Measurements from ENCODE around the gene ARMH3. TPM values are rescaled to one million over a fixed set of nuclear protein-coding genes. Genes with fewer than 3 reads are reported as not detected.

The ARMH3 gene
- total RNA-seq, 2 donors from 2014 or later: 36.5 to 39.3 TPM

GRCh38 chr10:101959346-101959916 is 96.5 kb downstream of the ARMH3 start:
- no peaks in the 10 kb centered on the region for H3K27me3 Mint-ChIP-seq
- H3K36me3 Mint-ChIP-seq: peaks cover 12% of the 10 kb centered on the region
- H3K27ac Mint-ChIP-seq: no peak overlapping the region
- H3K9me3 Mint-ChIP-seq: no peaks in the 10 kb centered on the region
- ATAC-seq: no peak
- no peak overlapping the region for H3K4me3 Mint-ChIP-seq
- no peak for DNase-seq (ENCODE audit: low spot score)
- H3K4me1 Mint-ChIP-seq (ENCODE audit: low read depth in 2 of 2): no peaks in the 10 kb centered on the region

GRCh38 chr10:101958691-101959090 is 97.3 kb downstream of the ARMH3 start:
- Mint-ChIP-seq H3K4me3 (no peak overlapping the region), H3K36me3 (peaks cover 16% of the 10 kb centered on the region), H3K9me3 (no peaks in the 10 kb centered on the region), H3K4me1 (ENCODE audit: low read depth in 2 of 2) (no peaks in the 10 kb centered on the region), H3K27me3 (no peaks in the 10 kb centered on the region), H3K27ac (no peak overlapping the region)
- DNase-seq (ENCODE audit: low spot score): no peak
- ATAC-seq: no peak

- DNase-seq (ENCODE audit: low spot score) (no peak), ATAC-seq (no peak)
- Mint-ChIP-seq H3K27ac (no peak overlapping the region), H3K4me3 (no peak overlapping the region), H3K36me3 (peaks cover 16% of the 10 kb centered on the region), H3K9me3 (no peaks in the 10 kb centered on the region), H3K27me3 (no peaks in the 10 kb centered on the region), H3K4me1 (ENCODE audit: low read depth in 2 of 2) (no peaks in the 10 kb centered on the region)
Observed at GRCh38 chr10:101956898-101957297, 99.1 kb downstream of the ARMH3 start.

GRCh38 chr10:101956117-101956516 is 99.9 kb downstream of the ARMH3 start:
- Mint-ChIP-seq H3K4me3 (no peak overlapping the region), H3K9me3 (no peaks in the 10 kb centered on the region), H3K27me3 (no peaks in the 10 kb centered on the region), H3K36me3 (peaks cover 16% of the 10 kb centered on the region), H3K4me1 (ENCODE audit: low read depth in 2 of 2) (no peaks in the 10 kb centered on the region), H3K27ac (no peak overlapping the region)
- ATAC-seq (no peak), DNase-seq (ENCODE audit: low spot score) (no peak)

GRCh38 chr10:101952191-101952590 is 103.8 kb downstream of the ARMH3 start:
- H3K4me3 Mint-ChIP-seq: no peak overlapping the region
- H3K9me3 Mint-ChIP-seq: peaks cover 3% of the 10 kb centered on the region
- no peaks in the 10 kb centered on the region for H3K27me3 Mint-ChIP-seq
- no peak for ATAC-seq
- H3K4me1 Mint-ChIP-seq (ENCODE audit: low read depth in 2 of 2): peaks cover 0 to 11% of the 10 kb centered on the region in 2 donors
- no peak for DNase-seq (ENCODE audit: low spot score)
- no peak overlapping the region for H3K27ac Mint-ChIP-seq
- peaks cover 34% of the 10 kb centered on the region for H3K36me3 Mint-ChIP-seq

GRCh38 chr10:101950213-101950612 is 105.8 kb downstream of the ARMH3 start:
- no peak for ATAC-seq

GRCh38 chr10:101941871-101942270 is 114.1 kb downstream of the ARMH3 start:
- no peaks in the 10 kb centered on the region for H3K9me3 Mint-ChIP-seq
- no peak overlapping the region for H3K27ac Mint-ChIP-seq
- H3K27me3 Mint-ChIP-seq: no peaks in the 10 kb centered on the region
- H3K4me1 Mint-ChIP-seq (ENCODE audit: low read depth in 2 of 2): peaks cover 2 to 6% of the 10 kb centered on the region in 2 donors
- no peak overlapping the region for H3K4me3 Mint-ChIP-seq
- ATAC-seq (no peak), DNase-seq (ENCODE audit: low spot score) (no peak)
- peaks cover 17% of the 10 kb centered on the region for H3K36me3 Mint-ChIP-seq

More at GRCh38 chr10:101950213-101950612, 105.8 kb downstream of the ARMH3 start:
- H3K4me1 Mint-ChIP-seq (ENCODE audit: low read depth in 2 of 2): peaks cover 0 to 14% of the 10 kb centered on the region in 2 donors
- no peak for DNase-seq (ENCODE audit: low spot score)
- peaks cover 29% of the 10 kb centered on the region for H3K36me3 Mint-ChIP-seq
- H3K9me3 Mint-ChIP-seq: peaks cover 3% of the 10 kb centered on the region
- H3K4me3 Mint-ChIP-seq: no peak overlapping the region
- H3K27ac Mint-ChIP-seq: no peak overlapping the region
- H3K27me3 Mint-ChIP-seq: no peaks in the 10 kb centered on the region

- Mint-ChIP-seq H3K27me3 (no peaks in the 10 kb centered on the region), H3K9me3 (no peaks in the 10 kb centered on the region), H3K27ac (no peak overlapping the region), H3K4me3 (no peak overlapping the region), H3K4me1 (ENCODE audit: low read depth in 2 of 2) (peaks cover 0 to 6% of the 10 kb centered on the region in 2 donors), H3K36me3 (peaks cover 17% of the 10 kb centered on the region)
- ATAC-seq: no peak
- DNase-seq (ENCODE audit: low spot score): no peak
Observed at GRCh38 chr10:101940916-101941315, 115.1 kb downstream of the ARMH3 start.

- Mint-ChIP-seq H3K27me3 (no peaks in the 10 kb centered on the region), H3K9me3 (no peaks in the 10 kb centered on the region), H3K4me3 (no peak overlapping the region), H3K4me1 (ENCODE audit: low read depth in 2 of 2) (peaks cover 0 to 6% of the 10 kb centered on the region in 2 donors), H3K36me3 (peaks cover 17% of the 10 kb centered on the region), H3K27ac (no peak overlapping the region)
- ATAC-seq (no peak), DNase-seq (ENCODE audit: low spot score) (no peak)
Observed at GRCh38 chr10:101939729-101940128, 116.2 kb downstream of the ARMH3 start.

GRCh38 chr10:101939008-101939648 is 116.8 kb downstream of the ARMH3 start:
- ATAC-seq: no peak

GRCh38 chr10:101938305-101939007 is 117.5 kb downstream of the ARMH3 start:
- Mint-ChIP-seq H3K27ac (no peak overlapping the region), H3K9me3 (no peaks in the 10 kb centered on the region), H3K4me3 (no peak overlapping the region), H3K27me3 (no peaks in the 10 kb centered on the region), H3K36me3 (peaks cover 16% of the 10 kb centered on the region), H3K4me1 (ENCODE audit: low read depth in 2 of 2) (peaks cover 0 to 11% of the 10 kb centered on the region in 2 donors)
- no peak for DNase-seq (ENCODE audit: low spot score)
- ATAC-seq: no peak

More at GRCh38 chr10:101939008-101939648, 116.8 kb downstream of the ARMH3 start:
- peaks cover 17% of the 10 kb centered on the region for H3K36me3 Mint-ChIP-seq
- H3K4me3 Mint-ChIP-seq: no peak overlapping the region
- H3K4me1 Mint-ChIP-seq (ENCODE audit: low read depth in 2 of 2): peaks cover 0 to 8% of the 10 kb centered on the region in 2 donors
- no peaks in the 10 kb centered on the region for H3K9me3 Mint-ChIP-seq
- DNase-seq (ENCODE audit: low spot score): no peak
- H3K27ac Mint-ChIP-seq: no peak overlapping the region
- H3K27me3 Mint-ChIP-seq: no peaks in the 10 kb centered on the region

GRCh38 chr10:101935431-101935830 is 120.5 kb downstream of the ARMH3 start:
- Mint-ChIP-seq H3K36me3 (peaks cover 17% of the 10 kb centered on the region), H3K4me1 (ENCODE audit: low read depth in 2 of 2) (peaks cover 12 to 24% of the 10 kb centered on the region in 2 donors), H3K27ac (peak overlapping the region in 1 of 2 donors; percentile 44), H3K9me3 (no peaks in the 10 kb centered on the region), H3K27me3 (no peaks in the 10 kb centered on the region), H3K4me3 (no peak overlapping the region)
- DNase-seq (ENCODE audit: low spot score) (no peak), ATAC-seq (no peak)

GRCh38 chr10:101934686-101935305 is 121.2 kb downstream of the ARMH3 start:
- DNase-seq (ENCODE audit: low spot score) (no peak), ATAC-seq (no peak)
- no peaks in the 10 kb centered on the region for H3K9me3 Mint-ChIP-seq
- H3K4me3 Mint-ChIP-seq: no peak overlapping the region
- peaks cover 14% of the 10 kb centered on the region for H3K36me3 Mint-ChIP-seq
- H3K27me3 Mint-ChIP-seq: no peaks in the 10 kb centered on the region
- H3K4me1 Mint-ChIP-seq (ENCODE audit: low read depth in 2 of 2): peaks cover 12 to 24% of the 10 kb centered on the region in 2 donors
- peak overlapping the region in 1 of 2 donors; percentile 44 for H3K27ac Mint-ChIP-seq

GRCh38 chr10:101933976-101934375 is 122.0 kb downstream of the ARMH3 start:
- peaks cover 10% of the 10 kb centered on the region for H3K36me3 Mint-ChIP-seq
- H3K9me3 Mint-ChIP-seq: no peaks in the 10 kb centered on the region
- ATAC-seq (no peak), DNase-seq (ENCODE audit: low spot score) (no peak)
- no peaks in the 10 kb centered on the region for H3K27me3 Mint-ChIP-seq
- H3K4me1 Mint-ChIP-seq (ENCODE audit: low read depth in 2 of 2): peaks cover 12 to 24% of the 10 kb centered on the region in 2 donors
- H3K4me3 Mint-ChIP-seq: no peak overlapping the region
- no peak overlapping the region for H3K27ac Mint-ChIP-seq
